HG03196 (cell line): ENCODE measurements around the gene MTMR11.
"Not testable (repeated sequence)": the region's sequence is repeated elsewhere in the genome, so short reads cannot be mapped to it uniquely, and the experiment has no call there.

Experiments
- ATAC-seq: cut with Tn5 transposase; IDR thresholded peaks from one replicate; pipeline ENCODE4 v1.9.1; 2021; ENCODE audit not compliant: unreplicated experiment

Gene MTMR11, protein sequence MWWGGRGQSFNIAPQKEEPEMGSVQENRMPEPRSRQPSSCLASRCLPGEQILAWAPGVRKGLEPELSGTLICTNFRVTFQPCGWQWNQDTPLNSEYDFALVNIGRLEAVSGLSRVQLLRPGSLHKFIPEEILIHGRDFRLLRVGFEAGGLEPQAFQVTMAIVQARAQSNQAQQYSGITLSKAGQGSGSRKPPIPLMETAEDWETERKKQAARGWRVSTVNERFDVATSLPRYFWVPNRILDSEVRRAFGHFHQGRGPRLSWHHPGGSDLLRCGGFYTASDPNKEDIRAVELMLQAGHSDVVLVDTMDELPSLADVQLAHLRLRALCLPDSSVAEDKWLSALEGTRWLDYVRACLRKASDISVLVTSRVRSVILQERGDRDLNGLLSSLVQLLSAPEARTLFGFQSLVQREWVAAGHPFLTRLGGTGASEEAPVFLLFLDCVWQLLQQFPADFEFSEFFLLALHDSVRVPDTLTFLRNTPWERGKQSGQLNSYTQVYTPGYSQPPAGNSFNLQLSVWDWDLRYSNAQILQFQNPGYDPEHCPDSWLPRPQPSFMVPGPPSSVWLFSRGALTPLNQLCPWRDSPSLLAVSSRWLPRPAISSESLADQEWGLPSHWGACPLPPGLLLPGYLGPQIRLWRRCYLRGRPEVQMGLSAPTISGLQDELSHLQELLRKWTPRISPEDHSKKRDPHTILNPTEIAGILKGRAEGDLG

DNA sequence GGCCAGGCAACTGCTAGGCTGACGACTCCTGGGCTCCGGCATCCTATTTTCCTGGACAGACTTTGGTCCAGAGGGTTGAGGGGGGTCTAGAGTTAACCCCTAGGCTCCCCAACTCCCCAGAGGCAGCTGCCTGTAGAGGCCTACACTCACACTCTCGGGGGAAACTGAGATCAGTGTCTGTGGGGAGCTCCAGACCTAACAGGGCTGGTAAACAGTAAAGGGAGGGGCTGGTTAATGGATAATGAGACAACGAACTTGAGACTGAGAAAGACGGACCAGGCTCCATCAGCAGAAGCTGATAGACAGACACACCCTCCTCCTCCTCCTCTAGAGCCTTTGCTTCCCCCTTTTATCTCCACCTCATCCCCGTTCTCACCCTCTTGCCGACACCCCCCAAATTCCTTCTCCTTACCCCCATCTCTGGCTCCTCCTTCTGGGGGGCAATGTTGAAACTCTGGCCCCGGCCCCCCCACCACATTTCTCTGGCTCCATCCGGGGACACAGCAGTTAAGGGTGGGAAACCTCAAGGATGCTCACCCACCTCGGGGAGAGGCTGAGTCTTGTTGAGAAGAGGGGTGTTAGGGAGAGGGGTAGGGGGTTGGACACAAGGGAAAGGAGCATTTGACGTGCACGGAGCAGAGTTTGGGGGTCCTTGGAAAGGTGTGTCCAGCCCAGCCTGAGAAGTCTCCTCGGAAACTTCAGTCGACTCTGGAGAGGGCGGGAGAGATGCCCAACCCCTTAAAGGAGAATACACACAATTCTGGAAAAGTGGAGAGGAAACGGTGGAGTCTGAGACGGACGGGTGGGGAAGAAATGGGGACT, at the start of gene MTMR11:
MTMR11 (minus strand) TSS at position 710 of the 822 bp plus-strand sequence; CDS start at position 478, 232 bp downstream.
- no peak for ATAC-seq

DNA sequence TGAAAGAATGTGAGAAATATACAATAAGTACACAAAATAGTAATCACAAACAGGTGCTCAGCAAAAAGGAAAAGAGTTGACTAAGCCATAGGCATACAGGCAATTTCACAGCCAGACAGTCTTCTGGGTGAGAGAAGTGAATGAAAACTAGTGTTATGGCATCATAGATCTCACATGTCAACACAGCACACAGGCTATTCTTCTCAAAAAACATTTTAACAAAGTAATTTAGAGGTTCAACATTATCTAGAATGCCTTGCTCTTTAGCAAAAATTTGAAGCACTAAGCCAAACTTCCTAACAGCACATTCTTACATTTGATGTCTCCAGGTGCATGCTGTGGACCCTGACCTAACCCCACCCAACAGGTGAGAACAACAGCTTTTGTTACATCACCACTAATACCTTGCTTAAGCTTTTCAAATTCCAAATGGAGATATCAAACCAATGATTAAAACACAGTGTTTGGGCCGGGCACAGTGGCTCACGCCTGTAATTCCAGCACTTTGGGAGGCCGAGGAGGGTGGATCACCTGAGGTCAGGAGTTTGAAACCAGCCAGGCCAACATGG, 43.4 kb upstream of the MTMR11 start:
- no peak for ATAC-seq

DNA sequence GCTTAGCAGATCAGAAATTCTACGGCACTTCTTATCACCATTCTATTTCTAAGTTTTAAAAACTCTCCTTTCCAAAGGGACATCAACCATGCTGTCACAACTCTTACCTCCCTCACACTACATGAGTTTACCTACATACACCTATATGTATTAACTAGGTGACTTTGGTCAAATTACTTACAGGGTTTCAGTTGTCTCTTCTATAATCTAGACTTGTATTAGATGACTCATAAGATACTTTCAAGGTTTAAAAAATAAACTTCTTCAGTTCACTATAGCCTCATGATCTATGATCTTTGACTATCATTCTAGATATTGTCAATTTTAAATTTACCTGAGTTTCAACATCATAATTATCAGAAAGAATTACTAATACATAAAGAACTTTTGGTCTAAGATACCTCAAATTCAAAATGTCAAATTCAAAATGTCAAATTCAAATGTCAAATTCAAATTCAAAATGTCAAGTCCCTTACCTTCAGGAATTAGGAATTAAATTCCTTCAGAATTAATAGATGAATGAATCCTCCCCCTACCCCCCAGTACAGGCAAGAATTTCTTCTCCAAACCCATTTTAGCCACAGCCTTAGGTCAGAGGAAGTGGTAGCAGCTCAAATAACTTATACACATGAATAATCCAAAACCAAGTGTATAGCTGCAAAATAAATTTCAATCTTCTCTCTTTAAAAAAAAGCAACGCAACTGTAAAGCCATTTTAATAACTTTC, 42.7 kb upstream of the MTMR11 start:
- no peak for ATAC-seq

DNA sequence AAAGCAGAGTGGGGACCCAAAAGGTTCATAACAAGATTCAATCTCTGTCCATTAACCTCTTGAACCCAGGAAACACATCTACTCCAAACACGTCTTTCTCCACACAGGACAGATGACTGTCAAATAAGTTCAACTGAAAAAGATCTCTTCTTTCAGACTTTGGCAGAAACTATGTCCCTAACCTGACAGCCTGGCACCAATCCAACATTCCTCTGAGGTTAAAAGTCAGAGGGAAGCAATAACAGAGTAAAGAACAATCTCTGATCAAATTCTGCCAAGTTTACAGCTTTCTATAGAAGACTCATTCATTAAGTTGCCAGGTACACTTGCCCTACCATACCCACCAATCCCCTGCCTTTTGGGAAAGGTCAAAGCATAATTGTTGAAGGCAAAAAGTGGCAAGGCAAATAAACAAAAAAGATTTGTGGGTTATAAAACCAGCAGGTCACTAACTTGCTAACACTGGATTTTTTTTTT, 41.9 kb upstream of the MTMR11 start:
- no peak for ATAC-seq

DNA sequence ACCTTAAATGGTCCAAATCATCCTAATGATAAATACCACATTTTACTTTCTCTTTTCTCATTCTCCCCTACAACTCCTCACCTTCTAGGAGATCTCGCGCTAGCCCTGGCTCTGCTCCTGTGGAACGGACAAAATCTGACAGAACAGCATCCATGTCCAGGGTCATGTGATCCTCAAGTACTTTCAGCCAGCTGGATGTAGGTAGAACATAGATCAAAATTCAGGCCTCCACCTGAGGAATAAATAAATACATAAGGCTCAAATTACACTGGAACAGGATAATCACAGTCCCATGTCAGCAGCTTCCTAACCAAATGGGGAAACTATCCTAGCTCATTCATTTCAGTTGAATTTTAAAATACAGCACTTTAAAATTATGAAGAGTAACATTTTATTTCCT, 40.7 kb upstream of the MTMR11 start:
- ATAC-seq: no peak

DNA sequence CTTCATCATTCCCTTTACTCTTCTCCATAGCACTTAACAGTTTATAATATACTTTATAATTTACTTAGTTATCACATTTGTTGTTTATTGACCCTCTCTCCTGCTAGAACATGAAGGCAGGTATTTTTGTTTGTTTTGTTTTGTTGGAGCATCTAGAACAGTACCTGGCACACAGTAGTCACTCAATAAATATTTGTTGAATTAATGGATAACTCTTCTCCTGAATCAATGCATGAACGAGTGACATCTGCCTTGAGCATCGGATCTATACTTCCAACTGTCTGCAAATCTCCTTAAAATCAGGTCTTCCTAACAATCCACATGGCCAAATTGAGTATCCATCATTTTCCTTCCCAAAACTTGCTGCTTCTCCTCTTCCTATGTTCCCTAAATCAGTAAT, 35.9 kb upstream of the MTMR11 start:
- ATAC-seq: no peak

DNA sequence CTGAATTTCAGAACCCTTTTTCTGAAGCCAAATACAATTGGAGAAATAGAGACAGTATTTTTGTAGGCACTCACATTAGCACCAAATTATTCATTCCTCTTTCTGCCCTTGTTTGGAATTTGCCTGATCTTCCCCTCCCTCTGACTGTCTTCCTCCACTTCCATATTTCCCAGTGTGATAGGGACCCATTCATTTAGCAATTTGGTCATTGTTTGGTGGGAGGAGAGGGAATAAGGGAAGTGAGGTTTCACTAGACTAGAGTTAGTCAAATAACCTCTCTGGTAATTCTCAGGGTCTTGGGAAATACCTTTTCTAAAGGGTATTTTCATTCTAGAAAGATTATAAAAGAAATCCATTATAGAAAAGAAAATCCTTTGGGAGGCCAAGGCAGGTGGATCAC, 31.0 kb upstream of the MTMR11 start:
- no peak for ATAC-seq

DNA sequence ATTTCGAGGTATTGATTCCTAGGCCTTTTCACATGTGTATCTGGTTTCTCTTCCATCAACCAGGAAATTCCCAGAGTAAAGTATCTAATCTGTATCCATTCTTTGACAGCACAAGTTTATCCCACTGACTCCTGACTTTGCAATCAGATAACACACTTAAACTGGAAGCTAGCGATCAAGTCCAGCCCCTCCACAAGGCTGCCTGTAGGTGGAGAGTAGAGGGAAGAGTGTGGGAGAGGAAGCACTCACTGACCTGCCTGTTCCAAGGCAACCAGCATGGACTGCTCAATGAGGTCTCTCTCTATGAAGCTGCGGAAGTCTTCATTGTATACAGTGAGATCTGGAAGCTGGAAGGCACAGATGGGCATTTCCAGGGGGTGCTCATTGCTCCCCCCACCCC, 30.4 kb upstream of the MTMR11 start:
- ATAC-seq: no peak

DNA sequence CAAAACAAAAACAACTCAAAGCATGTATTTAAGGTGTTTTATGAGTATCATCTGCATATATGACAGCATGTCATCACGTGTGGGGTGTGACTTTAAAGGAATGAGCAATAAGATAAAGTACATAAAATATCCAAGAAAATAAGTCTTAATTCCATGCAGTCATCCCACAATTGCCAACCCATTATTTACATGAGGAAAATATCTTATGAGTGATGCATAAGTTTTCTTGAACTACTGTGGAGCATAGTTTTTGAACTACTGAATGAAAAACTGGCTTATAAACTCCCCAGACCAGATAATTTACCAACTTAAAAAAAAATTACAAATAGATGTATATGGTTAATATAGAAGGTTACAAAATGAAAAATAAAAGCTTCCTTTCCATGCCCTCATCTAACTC, 29.7 kb upstream of the MTMR11 start:
- ATAC-seq: no peak

DNA sequence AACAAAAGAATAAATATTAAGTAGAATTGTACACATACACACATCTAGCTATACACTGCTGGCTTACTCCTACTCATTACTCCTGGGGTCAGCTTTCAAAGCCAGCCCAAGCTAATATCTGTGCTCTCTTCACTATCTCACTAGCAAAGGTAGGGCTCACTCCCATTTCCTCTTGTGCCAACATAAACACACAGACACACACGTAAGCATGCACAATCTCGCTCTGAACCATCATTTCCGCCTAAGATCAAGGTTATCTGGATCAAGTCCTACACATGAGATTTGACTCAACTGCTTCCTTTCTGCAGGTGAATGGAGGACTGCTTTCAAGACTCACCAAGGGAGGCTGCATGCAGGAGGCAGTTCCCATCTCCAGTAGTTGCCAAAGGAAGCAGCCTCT, 28.8 kb upstream of the MTMR11 start:
- ATAC-seq: no peak

DNA sequence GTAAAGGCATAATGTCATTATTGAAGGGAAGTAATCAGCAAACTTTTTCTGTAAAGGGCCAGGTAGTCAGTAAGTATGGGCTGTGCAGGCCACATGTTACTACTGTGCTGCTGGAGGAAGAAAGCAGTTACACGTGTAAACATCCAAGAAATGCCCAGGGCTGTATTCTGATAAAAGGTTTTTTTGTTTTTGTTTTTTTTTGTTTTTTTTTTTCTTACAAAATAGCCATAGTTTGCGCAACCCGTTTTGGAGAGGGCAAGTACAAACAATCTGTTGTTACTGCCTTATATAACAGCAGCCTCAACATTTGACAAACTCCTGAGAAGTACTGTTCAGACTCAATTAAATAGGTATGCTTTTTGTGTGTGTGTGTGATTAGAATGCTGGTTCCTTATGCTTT, 26.7 kb upstream of the MTMR11 start:
- no peak for ATAC-seq

DNA sequence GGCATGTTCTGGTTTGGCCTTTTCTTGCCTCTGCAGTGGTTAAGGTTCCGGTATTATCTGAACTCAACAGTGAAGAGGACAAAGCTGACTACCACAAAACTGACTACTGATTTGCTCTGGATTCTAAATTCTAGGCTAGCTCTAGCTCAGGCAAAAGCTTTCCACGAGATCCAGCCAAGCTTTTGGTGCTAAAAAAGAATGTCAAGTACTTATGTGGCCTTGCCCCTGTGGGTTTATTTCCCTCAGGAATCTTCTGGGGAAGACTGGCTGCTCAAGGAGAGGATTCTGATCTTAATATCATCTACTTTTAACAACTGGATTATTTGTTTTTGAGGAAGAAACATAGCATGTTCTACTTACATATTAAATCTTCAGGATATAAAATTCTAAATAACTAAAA, 26.1 kb upstream of the MTMR11 start:
- ATAC-seq: no peak

DNA sequence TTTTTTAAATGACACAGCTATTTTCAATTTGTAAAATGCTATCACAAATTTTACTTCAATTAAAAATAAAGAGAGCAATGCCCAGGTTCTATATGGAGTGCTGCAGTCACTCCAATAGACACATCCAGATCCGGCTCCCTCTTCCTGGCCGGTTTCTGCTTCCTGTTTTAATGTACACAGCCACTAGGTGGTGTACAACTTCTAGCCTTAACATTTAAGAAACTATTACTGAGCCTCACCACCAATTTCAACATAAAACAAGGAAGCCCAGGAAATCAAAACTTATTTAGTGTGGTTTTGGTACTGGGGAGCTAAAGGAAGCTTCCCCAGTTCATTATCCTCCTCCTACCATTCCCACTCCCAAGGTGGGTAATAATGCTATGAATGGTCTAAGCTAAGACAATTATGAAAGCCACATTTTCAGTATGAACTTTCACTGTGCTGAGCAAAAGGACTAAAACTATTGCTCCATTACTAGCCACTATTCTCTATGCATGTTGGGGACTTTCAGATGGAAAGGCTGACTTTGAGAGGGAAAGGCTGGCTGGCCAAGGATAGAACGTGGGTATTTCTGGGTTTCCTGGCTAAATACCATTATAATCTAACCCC, 25.5 kb upstream of the MTMR11 start:
- ATAC-seq: no peak

DNA sequence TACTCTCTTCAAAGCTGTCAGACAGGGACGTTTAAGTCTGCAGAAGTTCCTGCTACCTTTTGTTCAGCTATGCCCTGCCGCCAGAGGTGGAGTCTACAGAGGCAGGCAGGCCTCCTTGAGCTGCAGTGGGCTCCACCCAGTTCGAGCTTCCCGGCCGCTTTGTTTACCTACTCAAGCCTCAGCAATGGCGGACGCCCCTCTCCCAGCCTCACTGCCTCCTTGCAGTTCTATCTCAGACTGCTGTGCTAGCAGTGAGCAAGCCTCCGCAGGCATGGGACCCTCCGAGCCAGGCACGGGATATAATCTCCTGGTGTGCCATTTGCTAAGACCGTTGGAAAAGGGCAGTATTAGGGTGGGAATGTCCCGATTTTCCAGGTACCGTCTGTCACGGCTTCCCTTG, 20.9 kb upstream of the MTMR11 start:
- ATAC-seq: not testable (repeated sequence)

DNA sequence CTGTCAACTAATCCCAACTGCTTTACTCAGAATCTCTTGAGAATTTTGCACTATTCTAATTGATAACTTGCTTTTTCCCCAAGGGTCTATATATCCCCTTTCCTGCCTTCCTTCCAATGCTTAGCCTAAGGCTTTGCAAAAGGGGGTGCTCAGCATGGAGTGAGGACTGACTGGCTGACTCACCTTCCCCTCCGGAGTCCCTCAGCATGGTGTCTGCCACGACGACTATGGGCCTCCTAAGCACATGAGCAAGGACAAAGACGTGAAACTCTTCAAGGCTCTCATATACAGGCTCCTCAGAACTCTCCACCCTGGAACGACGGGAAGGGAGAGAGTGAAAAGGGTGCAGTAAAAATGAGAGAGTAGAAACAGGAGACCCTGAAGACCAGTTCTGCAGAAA, 13.2 kb upstream of the MTMR11 start:
- ATAC-seq: no peak

DNA sequence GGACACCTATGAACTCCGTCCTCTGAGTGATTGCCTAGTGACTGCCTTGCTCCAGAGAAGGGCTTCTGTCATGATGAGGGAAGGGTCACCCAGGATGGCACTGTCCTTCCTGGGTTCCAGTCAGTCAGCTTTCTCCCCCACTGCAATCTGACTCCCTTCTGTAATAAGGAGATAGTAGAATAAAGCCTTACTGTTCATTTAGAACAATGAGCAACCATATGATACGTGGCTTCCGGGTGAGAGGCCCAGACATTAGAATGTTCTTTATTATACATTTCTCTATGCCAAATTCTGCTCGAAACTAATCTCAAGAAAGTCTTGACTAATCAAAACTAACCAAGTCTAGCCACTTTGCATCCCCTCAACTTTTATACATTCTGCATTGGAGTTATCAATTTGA, 8.5 kb upstream of the MTMR11 start:
- no peak for ATAC-seq

DNA sequence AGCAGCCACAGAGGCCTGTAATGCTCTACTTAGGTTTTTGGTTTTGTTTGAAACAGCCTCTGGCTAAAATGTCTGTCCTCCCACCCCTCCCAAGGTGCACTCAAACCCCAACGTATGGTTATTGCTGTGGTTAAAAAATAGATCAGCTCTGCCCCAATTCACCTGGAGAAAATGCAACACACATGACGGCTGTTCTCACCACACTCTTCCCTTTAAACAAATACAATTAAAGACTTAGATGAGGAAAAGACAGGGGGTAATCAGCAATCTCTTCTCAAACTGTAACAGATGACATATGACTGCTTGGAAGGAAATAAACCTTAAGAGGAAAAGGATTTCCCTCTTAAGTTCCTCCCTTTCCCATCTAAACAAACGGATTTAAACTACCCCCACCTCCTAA, 6.2 kb upstream of the MTMR11 start:
- no peak for ATAC-seq

DNA sequence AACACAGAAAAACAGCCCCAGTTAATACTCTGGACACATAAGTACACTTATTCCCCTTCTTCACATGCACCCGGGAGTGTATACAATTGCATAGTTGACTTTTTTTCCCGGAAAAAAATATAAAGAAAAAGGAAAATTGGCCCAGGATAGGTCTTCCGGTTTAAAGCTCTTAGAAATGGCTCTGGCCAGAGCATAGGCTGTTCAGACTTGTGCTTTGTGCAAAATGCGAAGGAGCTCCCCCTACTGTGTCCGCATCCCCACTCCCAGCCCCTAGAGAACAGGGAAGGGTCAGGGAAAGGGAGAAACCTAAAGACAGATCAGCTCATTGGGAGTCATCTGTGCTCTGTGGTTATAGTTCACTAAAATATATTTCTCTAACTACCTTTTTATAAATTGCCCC, 5.5 kb upstream of the MTMR11 start:
- ATAC-seq: no peak

DNA sequence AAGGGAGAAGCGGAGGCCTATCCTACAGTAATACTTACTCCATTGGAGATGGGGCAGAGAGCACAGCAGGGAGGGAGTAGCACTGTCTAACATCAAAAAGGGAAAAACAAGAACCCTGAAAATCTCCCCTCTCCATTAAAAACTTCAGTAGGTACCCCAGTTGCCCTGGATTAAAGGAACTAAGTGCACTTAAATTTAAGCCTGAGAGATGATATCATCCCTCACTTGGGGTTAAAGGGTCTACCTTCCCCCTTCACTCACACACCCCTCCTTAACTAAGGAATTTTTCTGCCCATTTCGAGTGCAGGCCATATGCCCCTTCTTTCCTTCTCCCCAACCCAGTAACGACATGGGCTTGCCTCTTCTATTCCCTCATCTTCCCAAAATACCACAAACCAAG, 3.7 kb upstream of the MTMR11 start:
- no peak for ATAC-seq

DNA sequence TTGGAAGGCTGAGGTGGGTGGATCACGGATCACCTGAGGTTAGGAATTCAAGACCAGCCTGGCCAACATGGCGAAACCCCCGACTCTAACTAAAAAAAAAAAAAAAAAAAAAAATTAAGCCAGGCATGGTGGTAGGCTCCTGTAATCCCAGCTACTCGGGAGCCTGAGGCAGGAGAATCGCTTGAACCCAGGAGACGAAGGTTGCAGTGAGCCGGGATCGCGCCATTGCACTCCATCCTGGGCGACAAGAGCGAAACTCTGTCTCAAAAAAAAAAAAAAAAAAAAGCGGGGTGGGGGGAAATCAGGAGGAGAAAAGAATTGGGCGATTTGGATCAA, 2.0 kb upstream of the MTMR11 start:
- not testable (repeated sequence) for ATAC-seq
